Pancreas (tissue), 10 donors: ENCODE results near the gene MYO5C. TPM values are rescaled to one million over a fixed set of nuclear protein-coding genes. Genes with fewer than 3 reads are reported as not detected.
A peak's percentile ranks its signal among the peaks of the same experiment; 100 is the strongest.
"Not testable (repeated sequence)": the region's sequence is repeated elsewhere in the genome, so short reads cannot be mapped to it uniquely, and the experiment has no call there.

ENCODE experiments used
- ATAC-seq, 4 donors: fragments of 200-7000 bp; cut with Tn5 transposase; one replicate each; pipeline versions ENCODE4 v1.8.0 to v1.9.1; 2020; ENCODE audit warnings: mild to moderate bottlenecking in 4 of 4, moderate library complexity in 4 of 4
- DNase-seq, 6 donors: peaks; one replicate each; pipeline ENCODE4 v3.0.0-alpha.2; 2020
- FAIRE-seq: peaks from 2 replicates; lab custom pipeline; 2012; peaks lifted over from hg19 to GRCh38; lab: Jason Lieb, UNC
- H3K27ac ChIP-seq, 4 donors: fragments of 200-600 bp; sonication (generic); 1 replicate in 3 of 4; 2 replicates in 1 of 4; pipeline versions ENCODE4 v1.5.0 to v1.8.0; 2020
- H3K27me3 ChIP-seq, 4 donors: fragments of 200-600 bp; one replicate each; pipeline ENCODE4 v1.8.0; 2021
- H3K36me3 ChIP-seq, 3 donors: fragments of 200-600 bp; sonication (generic) in 1 of 3; one replicate each; pipeline versions ENCODE4 v1.5.0 to v1.8.0; 2020 to 2021
- H3K4me1 ChIP-seq, 3 donors: fragments of 200-600 bp; one replicate each; pipeline ENCODE4 v1.8.0; 2021
- H3K4me3 ChIP-seq, 4 donors: fragments of 200-600 bp; sonication (generic) in 2 of 4; one replicate each; pipeline versions ENCODE4 v1.5.0 to v1.8.0; 2020 to 2021
- H3K9me3 ChIP-seq, 4 donors: fragments of 200-600 bp; one replicate each; pipeline ENCODE4 v1.8.0; 2021
- CTCF ChIP-seq, 4 donors: fragments of 200-600 bp; sonication (generic) in 3 of 4; IDR thresholded peaks; one replicate each; pipeline versions ENCODE4 v1.5.0 to v1.8.0; 2021; ENCODE audit warnings: antibody characterized with exemption in 4 of 4
- WGBS, 2 donors: extraction: QIAGEN DNeasy Blood & Tissue Kit; methylation state at CpG; one replicate each; pipeline ENCODE4 v1.1.7; 2013; 5-methylcytosine and 5-hydroxymethylcytosine counted together
- intact Hi-C, 3 donors: fragments of 100-400 bp; cut with DNase I; formaldehyde crosslinking; loops; one replicate each; pipeline versions ENCODE4 v1.11.1 to v1.14.2; 2022
- polyA plus RNA-seq, 2 donors: library from polyadenylated mRNA; stranded (reverse); fragments of 200-250 nt; gene quantifications; one replicate each; pipeline ENCODE4 v1.2.3, GENCODE V29; 2013
- total RNA-seq, 6 donors: library from RNA; stranded (reverse); fragmentation: NEBNext Ultra II Directional in 4 of 6; extraction: Animal tissue kit (Norgen Biotek cat#: 25700) in 4 of 6; gene quantifications; one replicate each; pipeline versions ENCODE4 v1.2.1 to v1.2.4, GENCODE V29; 2021 to 2023
- donor health status: healthy with polysubstance abuse.
- donor health status: DM: no; HTN: no; CAD: no; lungs with moderate emphysema.
- donor health status: DM: no; HTN: no; CAD: no.
- donor health status: control.
- donor health status: control.
- donor health status: Bipolar disorder and iron deficiency.
- donor health status: DM: yes; HTN: yes; CAD: no.
- donor health status: DM: no; HTN: no; CAD: no.
- donor health status: DM: no; HTN: no; CAD: no.
- donor health status: DM: yes; HTN: yes; CAD: no.

Gene MYO5C
- total and polyA plus RNA-seq, 8 donors = 12.7 to 52.7 (median 39.2) TPM

- ATAC-seq (no peak), DNase-seq (no peak)
- intact Hi-C loops = no loop called here
Measured at GRCh38 chr15:52240166-52240565, 55.4 kb downstream of the MYO5C start.

GRCh38 chr15:52238989-52239525, 56.5 kb downstream of the MYO5C start:
- H3K36me3 ChIP-seq = peaks cover 0 to 71% (median 25%) of the 10 kb centered on the region in 3 donors
- WGBS, 2 donors = 93 to 95% methylated on average over 11 to 13 of the region's 13 CpGs
- intact Hi-C loops = not testable (repeated sequence)

More at GRCh38 chr15:52240166-52240565, 55.4 kb downstream of the MYO5C start:
- FAIRE-seq = no peak
- Histone ChIP-seq H3K9me3 (no peaks in the 10 kb centered on the region), H3K4me3 (no peak overlapping the region), H3K36me3 (peaks cover 0 to 74% (median 30%) of the 10 kb centered on the region in 3 donors), H3K27me3 (no peaks in the 10 kb centered on the region), H3K4me1 (no peaks in the 10 kb centered on the region), H3K27ac (no peak overlapping the region)
- WGBS, 2 donors = 95 to 98% methylated on average over 3 of the region's 3 CpGs
- TF ChIP-seq CTCF (IDR thresholded peaks at IDR 0.05) = no peak

GRCh38 chr15:52238149-52238548, 57.5 kb downstream of the MYO5C start:
- ATAC-seq = no peak
- H3K36me3 ChIP-seq = peaks cover 0 to 62% (median 18%) of the 10 kb centered on the region in 3 donors

More at GRCh38 chr15:52238989-52239525, 56.5 kb downstream of the MYO5C start:
- H3K4me1 ChIP-seq, H3K4me3 ChIP-seq, DNase-seq, FAIRE-seq, H3K27ac ChIP-seq, H3K9me3 ChIP-seq, ATAC-seq, H3K27me3 ChIP-seq: not testable (repeated sequence)

GRCh38 chr15:52236013-52236412, 59.6 kb downstream of the MYO5C start:
- FAIRE-seq (no peak), DNase-seq (no peak), ATAC-seq (no peak)
- TF ChIP-seq CTCF (IDR thresholded peaks at IDR 0.05) = no peak
- 82 to 85% methylated on average over 8 of the region's 8 CpGs for WGBS, 2 donors
- H3K9me3 ChIP-seq = no peaks in the 10 kb centered on the region
- no peaks in the 10 kb centered on the region for H3K4me1 ChIP-seq
- H3K27me3 ChIP-seq = no peaks in the 10 kb centered on the region
- H3K36me3 ChIP-seq = peaks cover 0 to 45% (median 11%) of the 10 kb centered on the region in 3 donors
- H3K4me3 ChIP-seq = no peak overlapping the region
- no peak overlapping the region for H3K27ac ChIP-seq
- intact Hi-C loops = no loop called here

More at GRCh38 chr15:52238149-52238548, 57.5 kb downstream of the MYO5C start:
- no peak for FAIRE-seq
- H3K27me3 ChIP-seq = no peaks in the 10 kb centered on the region
- H3K27ac ChIP-seq = no peak overlapping the region
- no peak for TF ChIP-seq CTCF (IDR thresholded peaks at IDR 0.05)
- no peak for DNase-seq
- intact Hi-C loops = no loop called here
- H3K9me3 ChIP-seq = no peaks in the 10 kb centered on the region
- no peak overlapping the region for H3K4me3 ChIP-seq
- H3K4me1 ChIP-seq = no peaks in the 10 kb centered on the region
- WGBS, 2 donors = 93 to 97% methylated on average over 3 of the region's 3 CpGs

GRCh38 chr15:52234596-52235541, 60.7 kb downstream of the MYO5C start:
- FAIRE-seq (no peak), ATAC-seq (peak in 1 of 4 donors; percentile 11), DNase-seq (no peak)
- Histone ChIP-seq H3K4me3 (no peak overlapping the region), H3K27ac (no peak overlapping the region), H3K36me3 (peaks cover 0 to 44% (median 11%) of the 10 kb centered on the region in 3 donors), H3K27me3 (no peaks in the 10 kb centered on the region), H3K4me1 (no peaks in the 10 kb centered on the region), H3K9me3 (no peaks in the 10 kb centered on the region)
- 70 to 73% methylated on average over 17 of the region's 17 CpGs for WGBS, 2 donors
- intact Hi-C loops = no loop called here
- no peak for TF ChIP-seq CTCF (IDR thresholded peaks at IDR 0.05)
